ENCODE results near the gene CSTF3.

CSTF3 gene

DNA sequence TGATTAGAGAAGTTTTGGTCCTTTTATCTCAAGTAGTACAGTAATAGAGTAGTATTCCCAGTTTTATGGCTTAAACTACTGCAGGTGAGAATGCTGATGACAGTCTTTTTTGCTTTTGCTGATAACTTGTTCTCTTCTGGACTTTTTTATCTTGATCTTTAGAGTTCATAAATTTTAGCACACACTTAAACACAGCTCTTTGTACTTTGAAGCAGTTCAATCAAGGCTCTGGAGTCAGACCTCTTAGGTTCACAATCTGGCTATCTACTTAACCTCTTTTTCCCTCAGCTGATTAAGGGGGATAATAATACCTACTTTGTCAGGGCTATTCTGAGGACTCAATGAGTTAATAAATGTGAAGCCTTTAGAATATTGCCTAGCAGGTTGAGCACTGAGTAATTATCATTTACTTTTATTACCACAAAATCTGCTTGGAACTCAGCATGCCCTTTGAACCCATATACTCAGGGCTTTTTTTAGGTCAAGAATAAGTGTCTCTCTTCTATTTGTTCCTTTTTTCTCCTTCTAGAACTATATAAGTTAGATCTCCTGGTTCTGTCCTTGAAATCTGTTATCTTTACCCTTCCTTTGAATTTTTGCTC is 51.9 kb downstream of the CSTF3 start:
- Mint-ChIP-seq H3K9me3 (no peaks in the 10 kb centered on the region), H3K27me3 (no peaks in the 10 kb centered on the region), H3K4me3 (no peak overlapping the region), H3K27ac (no peak overlapping the region), H3K36me3 (ENCODE audit: insufficient read depth) (peaks cover 9% of the 10 kb centered on the region), H3K4me1 (ENCODE audit: low read depth in 2 of 2) (no peaks in the 10 kb centered on the region)
- ATAC-seq (replicated peaks) = no peak
- DNase-seq = no peak

DNA sequence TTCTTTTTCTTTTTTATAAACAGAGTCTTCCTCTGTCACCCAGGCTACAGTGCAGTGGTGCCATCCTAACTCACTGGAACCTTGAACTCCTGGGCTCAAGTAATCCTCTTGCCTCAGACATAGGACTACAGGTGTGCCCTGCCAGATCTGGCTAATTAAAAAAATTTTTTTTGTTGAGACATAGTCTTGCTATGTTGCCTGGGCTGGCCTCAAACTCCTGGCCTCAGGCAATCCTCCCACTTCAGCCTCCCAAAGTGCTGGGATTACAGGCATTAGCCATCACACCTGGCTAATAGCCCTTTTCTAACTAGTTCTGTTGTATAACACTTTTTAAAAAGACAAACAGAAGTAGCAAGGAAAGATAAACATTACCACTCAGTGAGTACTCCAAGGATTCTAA is 57.4 kb downstream of the CSTF3 start:
- no peak for ATAC-seq (replicated peaks)
- Mint-ChIP-seq H3K4me1 (ENCODE audit: low read depth in 2 of 2) (no peaks in the 10 kb centered on the region), H3K27me3 (no peaks in the 10 kb centered on the region), H3K4me3 (no peak overlapping the region), H3K9me3 (no peaks in the 10 kb centered on the region), H3K36me3 (ENCODE audit: insufficient read depth) (peaks cover 43% of the 10 kb centered on the region), H3K27ac (no peak overlapping the region)
- DNase-seq = no peak

DNA sequence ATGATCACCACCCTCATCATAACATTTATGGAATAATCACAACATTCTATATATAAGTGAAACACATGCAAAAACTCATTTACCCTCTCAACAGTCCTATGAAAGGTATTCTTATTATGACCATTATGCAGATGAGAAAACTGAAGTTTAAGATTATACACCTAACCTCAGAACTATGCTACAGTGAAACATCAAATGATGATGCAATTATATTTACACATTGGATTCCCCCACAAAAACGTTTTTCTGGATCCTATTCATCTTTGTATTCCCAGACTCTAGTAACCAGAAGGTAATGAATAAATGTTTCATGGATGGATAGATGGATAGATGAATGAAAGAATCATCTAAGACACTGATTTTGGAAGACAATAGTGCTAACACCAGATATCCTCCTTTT is 67.1 kb downstream of the CSTF3 start:
- no peaks in the 10 kb centered on the region for H3K4me1 Mint-ChIP-seq (ENCODE audit: low read depth in 2 of 2)
- no peak for ATAC-seq (replicated peaks)
- H3K36me3 Mint-ChIP-seq (ENCODE audit: insufficient read depth) = peaks cover 35% of the 10 kb centered on the region
- H3K27me3 Mint-ChIP-seq = no peaks in the 10 kb centered on the region
- H3K9me3 Mint-ChIP-seq = no peaks in the 10 kb centered on the region
- no peak for DNase-seq
- H3K4me3 Mint-ChIP-seq = no peak overlapping the region
- H3K27ac Mint-ChIP-seq = no peak overlapping the region

DNA sequence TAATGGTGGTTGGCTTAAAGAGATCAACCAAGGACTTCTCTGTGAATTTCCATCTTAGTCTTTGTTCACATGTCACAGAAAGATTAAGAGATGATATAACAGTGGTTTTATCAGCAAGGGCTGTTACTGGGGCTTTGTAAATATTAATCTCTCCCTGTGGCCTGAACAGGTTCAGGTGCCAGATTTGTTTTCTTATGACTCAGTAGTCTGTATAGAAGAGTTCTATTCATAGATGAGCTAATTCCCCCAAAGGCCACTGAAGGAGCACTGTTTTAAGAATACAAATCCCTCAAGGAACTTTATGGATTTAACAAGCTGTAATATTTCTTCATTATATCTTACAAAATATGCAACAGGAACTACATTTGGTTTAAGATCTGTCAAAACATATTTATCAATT is 71.5 kb downstream of the CSTF3 start:
- Mint-ChIP-seq H3K36me3 (ENCODE audit: insufficient read depth) (peaks cover 16% of the 10 kb centered on the region), H3K27ac (peak overlapping the region in 1 of 2 donors; percentile 72), H3K27me3 (no peaks in the 10 kb centered on the region), H3K4me1 (ENCODE audit: low read depth in 2 of 2) (no peaks in the 10 kb centered on the region), H3K9me3 (no peaks in the 10 kb centered on the region), H3K4me3 (no peak overlapping the region)
- ATAC-seq (replicated peaks) (no peak), DNase-seq (no peak)

DNA sequence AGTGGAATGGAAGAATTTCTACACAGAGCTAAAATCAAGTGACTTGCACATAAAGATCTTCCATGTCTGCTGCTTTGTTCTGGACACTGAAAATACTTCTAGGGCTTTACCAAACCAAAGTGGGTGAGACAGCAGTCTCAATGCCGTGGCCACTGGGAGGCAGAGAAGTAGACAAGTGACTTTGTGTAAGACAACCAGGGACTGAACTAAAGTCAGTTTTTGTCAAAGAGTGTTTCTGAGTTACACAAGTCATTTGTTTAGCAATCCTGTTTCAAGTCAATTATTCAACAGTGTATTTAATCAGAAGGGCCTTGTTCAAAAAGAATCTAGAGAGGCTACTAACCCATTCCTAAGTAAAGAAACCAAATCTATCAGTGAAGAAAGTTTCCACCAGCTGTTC is 75.3 kb downstream of the CSTF3 start:
- peaks cover 37% of the 10 kb centered on the region for H3K36me3 Mint-ChIP-seq (ENCODE audit: insufficient read depth)
- peak overlapping the region in 1 of 2 donors; percentile 52 for H3K27ac Mint-ChIP-seq
- no peaks in the 10 kb centered on the region for H3K27me3 Mint-ChIP-seq

DNA sequence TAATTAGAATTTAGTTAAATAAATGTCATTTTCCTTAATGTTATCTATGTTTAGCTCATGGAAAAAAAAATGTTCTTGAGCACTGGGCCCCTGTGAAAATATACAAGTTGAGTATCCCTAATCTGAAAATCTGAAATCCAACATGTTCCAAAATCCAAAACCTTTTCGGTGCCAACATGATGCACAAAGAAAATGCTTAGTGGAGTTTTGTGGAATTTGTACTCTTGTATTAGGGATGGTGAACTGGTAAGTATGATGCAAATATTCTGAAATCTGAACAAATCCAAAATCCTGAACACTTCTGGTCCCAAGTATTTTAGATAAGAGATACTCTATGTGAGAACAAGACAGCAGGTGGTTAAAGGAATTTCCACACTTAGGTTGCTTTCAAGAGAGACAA is 77.4 kb downstream of the CSTF3 start:
- Mint-ChIP-seq H3K4me1 (ENCODE audit: low read depth in 2 of 2) (no peaks in the 10 kb centered on the region), H3K36me3 (ENCODE audit: insufficient read depth) (peaks cover 34% of the 10 kb centered on the region), H3K27me3 (no peaks in the 10 kb centered on the region), H3K9me3 (no peaks in the 10 kb centered on the region), H3K4me3 (no peak overlapping the region), H3K27ac (peak overlapping the region in 1 of 2 donors; percentile 60)
- ATAC-seq (replicated peaks) = no peak
- DNase-seq = no peak

More for the DNA sequence above, 75.3 kb downstream of the CSTF3 start:
- H3K4me1 Mint-ChIP-seq (ENCODE audit: low read depth in 2 of 2) = no peaks in the 10 kb centered on the region
- H3K4me3 Mint-ChIP-seq = no peak overlapping the region
- no peak for ATAC-seq (replicated peaks)
- no peak for DNase-seq
- no peaks in the 10 kb centered on the region for H3K9me3 Mint-ChIP-seq

DNA sequence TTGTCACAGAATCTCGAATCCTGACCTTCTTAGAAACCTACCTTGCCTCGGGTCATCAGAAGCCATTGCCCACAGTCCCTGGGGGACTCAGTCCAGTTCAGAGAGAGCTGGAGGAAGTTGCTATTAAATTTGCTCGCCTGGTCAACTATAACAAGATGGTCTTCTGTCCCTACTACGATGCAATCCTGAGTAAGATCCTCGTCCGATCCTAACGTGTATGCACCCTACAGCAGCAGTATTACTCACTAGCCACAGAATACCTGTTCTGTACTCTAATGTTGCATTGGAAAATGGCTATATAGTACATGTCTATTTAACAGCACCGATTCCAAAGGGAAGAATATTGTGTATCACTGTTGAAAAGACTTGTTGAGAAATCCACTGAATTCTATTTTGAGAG is 88.8 kb downstream of the CSTF3 start:
- ATAC-seq (replicated peaks) = no peak
- no peaks in the 10 kb centered on the region for H3K27me3 Mint-ChIP-seq
- H3K4me1 Mint-ChIP-seq (ENCODE audit: low read depth in 2 of 2) = no peaks in the 10 kb centered on the region
- H3K36me3 Mint-ChIP-seq (ENCODE audit: insufficient read depth) = peaks cover 61% of the 10 kb centered on the region
- no peak overlapping the region for H3K27ac Mint-ChIP-seq
- no peak overlapping the region for H3K4me3 Mint-ChIP-seq
- no peak for DNase-seq
- no peaks in the 10 kb centered on the region for H3K9me3 Mint-ChIP-seq

DNA sequence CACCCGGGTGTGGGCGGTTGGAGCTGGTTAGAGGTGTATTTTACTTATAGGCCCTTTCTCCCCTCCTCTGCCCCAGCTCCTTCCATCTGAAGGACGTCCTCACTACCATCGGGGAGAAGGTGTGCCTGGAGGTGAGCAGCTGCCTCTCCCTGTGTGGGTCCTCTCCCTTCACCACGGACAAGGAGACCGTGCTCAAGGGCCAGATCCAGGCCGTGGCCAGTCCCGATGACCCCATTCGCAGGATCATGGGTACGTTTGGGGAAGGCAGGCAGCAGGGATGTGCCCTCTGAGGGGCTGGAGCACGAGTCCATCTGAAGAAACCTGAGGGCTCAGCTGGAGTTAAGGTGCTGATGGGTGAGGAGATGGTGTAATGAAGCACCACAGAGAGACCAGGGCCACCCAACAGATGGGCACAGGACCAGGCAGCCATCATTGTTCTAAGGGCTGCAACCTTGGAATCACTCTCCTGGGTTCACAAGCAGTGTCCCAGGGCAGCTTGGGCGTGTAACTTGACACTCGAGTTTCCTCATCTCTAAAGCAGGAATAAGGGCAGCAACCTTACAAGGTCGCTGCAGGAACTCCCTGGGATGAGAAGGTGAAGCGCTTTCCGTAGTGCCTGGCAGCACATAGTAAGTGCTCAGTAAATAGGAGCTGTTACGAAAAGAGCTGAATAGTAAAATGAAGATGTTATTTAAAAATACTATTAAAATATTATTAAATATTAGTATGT is 92.5 kb downstream of the CSTF3 start:
- Mint-ChIP-seq H3K4me1 (ENCODE audit: low read depth in 2 of 2) (peaks cover 1 to 8% of the 10 kb centered on the region in 2 donors), H3K4me3 (no peak overlapping the region), H3K9me3 (no peaks in the 10 kb centered on the region), H3K36me3 (ENCODE audit: insufficient read depth) (peaks cover 42% of the 10 kb centered on the region), H3K27ac (no peak overlapping the region), H3K27me3 (no peaks in the 10 kb centered on the region)
- ATAC-seq (replicated peaks) (no peak), DNase-seq (no peak)

DNA sequence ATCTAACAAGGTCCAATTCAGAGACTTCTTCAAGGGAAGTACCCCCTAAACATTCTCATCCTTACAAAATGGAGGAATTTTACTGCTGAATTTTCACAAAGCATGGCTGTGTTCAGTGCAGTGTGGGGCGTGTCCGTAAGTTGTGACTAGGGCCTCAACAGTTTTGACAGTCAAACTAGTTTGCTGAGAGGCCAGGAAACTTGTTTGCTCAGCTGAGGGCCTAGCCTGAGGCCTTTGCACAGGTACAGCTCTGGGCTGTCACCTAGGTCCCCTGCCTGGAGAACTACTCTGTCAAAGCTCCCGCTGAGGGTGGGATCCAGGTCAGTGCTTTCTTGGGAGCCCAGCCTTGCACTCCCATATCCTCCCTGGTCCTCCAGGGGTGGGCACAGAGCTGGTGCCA is 94.0 kb downstream of the CSTF3 start:
- Mint-ChIP-seq H3K4me3 (no peak overlapping the region), H3K4me1 (ENCODE audit: low read depth in 2 of 2) (peaks cover 13 to 14% of the 10 kb centered on the region in 2 donors), H3K36me3 (ENCODE audit: insufficient read depth) (peaks cover 36% of the 10 kb centered on the region), H3K9me3 (no peaks in the 10 kb centered on the region), H3K27me3 (no peaks in the 10 kb centered on the region), H3K27ac (no peak overlapping the region)
- no peak for DNase-seq
- no peak for ATAC-seq (replicated peaks)

DNA sequence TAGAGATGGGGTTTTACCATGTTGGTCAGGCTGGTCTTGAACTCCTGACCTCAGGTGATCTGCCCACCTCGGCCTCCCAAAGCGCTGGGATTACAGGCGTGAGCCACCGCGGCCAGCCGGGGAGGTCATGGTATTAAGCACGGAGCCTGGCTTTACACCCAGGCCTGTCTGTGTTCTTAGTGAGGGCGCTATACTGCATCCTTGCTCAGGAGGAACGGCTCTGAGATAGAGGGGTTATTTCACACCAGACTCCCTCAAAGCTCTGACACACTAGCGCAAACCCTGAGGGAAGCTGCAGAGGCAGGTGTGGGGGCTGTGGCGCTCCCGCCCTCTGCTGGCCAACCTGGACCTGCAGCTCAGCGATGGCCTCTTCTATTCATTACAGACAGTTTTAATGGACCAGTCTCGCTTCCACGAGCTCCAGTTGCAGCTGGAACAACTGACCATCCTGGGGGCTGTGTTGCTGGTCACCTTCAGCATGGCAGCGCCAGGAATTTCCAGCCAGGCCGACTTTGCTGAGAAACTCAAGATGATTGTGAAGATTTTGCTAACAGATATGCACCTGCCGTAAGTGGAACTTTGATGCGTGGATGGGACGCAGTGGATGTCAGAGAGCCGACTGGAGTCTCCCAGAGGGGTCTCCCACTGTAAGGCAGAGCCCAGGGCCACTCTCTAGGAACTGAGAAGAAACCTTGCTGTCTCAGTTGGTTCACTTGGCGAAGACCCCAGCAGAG is 95.7 kb downstream of the CSTF3 start:
- Mint-ChIP-seq H3K9me3 (no peaks in the 10 kb centered on the region), H3K27ac (no peak overlapping the region), H3K4me1 (ENCODE audit: low read depth in 2 of 2) (peaks cover 14% of the 10 kb centered on the region in 2 donors), H3K36me3 (ENCODE audit: insufficient read depth) (peaks cover 34% of the 10 kb centered on the region), H3K4me3 (no peak overlapping the region), H3K27me3 (no peaks in the 10 kb centered on the region)
- DNase-seq (peak; percentile 58 to 66 (median 65)), ATAC-seq (replicated peaks) (peak; percentile 93)

DNA sequence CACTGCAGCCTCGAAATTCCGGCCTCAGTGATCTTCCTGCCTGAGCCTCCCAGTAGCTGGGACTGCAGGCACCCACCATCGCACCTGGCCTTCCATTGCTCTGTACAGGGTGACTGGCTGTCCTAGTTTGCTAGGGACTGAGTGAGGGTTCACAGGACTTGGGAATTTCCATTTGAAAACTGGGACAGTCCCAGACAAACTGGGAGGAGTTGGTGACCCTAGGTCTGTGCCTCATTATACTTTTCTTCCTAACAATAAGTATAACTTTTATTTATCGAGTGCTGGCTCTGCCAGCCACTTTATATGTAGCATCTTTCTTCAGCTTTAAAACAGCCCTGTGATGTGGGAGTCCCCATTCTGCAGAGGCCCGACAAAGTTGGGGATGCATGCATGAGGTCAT is 96.4 kb downstream of the CSTF3 start:
- DNase-seq (no peak), ATAC-seq (replicated peaks) (no peak)
- no peaks in the 10 kb centered on the region for H3K27me3 Mint-ChIP-seq
- H3K36me3 Mint-ChIP-seq (ENCODE audit: insufficient read depth) = peaks cover 29% of the 10 kb centered on the region
- peak overlapping the region; percentile 17 to 71 for H3K27ac Mint-ChIP-seq
- H3K4me3 Mint-ChIP-seq = no peak overlapping the region
- H3K9me3 Mint-ChIP-seq = no peaks in the 10 kb centered on the region
- peaks cover 14% of the 10 kb centered on the region in 2 donors for H3K4me1 Mint-ChIP-seq (ENCODE audit: low read depth in 2 of 2)

DNA sequence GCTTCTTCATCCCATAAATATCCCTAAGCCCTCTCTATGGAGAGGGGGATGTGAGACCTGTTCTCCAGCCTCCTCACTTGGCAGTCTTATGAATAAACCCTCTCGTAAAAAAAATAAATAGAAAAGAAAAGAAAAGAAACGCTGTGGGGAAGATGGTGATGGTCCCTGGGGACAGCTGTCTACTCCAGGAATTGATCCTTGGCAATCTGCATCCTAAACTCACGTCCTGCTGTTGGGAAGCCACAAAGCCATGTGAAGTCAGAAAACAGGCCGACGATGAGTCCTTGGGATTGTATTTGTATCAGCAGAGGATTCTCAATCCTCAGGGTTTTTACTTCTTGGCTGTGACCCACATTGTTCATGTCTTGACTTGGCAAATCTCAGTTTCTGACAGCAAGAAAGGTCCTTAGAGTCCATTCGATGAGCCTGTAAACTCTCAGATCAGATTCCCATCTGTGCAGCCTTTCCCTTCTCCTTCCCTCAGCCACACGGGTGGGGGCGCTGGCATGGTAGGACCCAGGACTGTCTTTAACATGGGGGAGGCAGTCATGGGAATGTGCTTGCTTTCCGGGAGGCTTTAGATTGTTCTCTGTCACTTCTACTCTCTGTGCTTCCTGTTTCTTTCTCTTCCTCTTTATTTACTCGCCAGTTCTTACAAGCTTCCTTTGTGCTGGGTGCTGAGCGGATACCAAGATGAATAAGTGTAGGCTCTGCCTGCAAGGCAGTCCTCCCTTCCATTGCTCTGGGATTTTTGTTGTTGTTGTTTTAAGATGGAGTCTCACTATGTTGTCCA is 97.1 kb downstream of the CSTF3 start:
- H3K36me3 Mint-ChIP-seq (ENCODE audit: insufficient read depth) = peaks cover 33% of the 10 kb centered on the region
- peaks cover 14% of the 10 kb centered on the region in 2 donors for H3K4me1 Mint-ChIP-seq (ENCODE audit: low read depth in 2 of 2)
- no peaks in the 10 kb centered on the region for H3K27me3 Mint-ChIP-seq
- DNase-seq = no peak
- H3K4me3 Mint-ChIP-seq = peak overlapping the region in 1 of 2 donors; percentile 11
- ATAC-seq (replicated peaks) = no peak
- peak overlapping the region; percentile 71 to 93 for H3K27ac Mint-ChIP-seq
- H3K9me3 Mint-ChIP-seq = no peaks in the 10 kb centered on the region

DNA sequence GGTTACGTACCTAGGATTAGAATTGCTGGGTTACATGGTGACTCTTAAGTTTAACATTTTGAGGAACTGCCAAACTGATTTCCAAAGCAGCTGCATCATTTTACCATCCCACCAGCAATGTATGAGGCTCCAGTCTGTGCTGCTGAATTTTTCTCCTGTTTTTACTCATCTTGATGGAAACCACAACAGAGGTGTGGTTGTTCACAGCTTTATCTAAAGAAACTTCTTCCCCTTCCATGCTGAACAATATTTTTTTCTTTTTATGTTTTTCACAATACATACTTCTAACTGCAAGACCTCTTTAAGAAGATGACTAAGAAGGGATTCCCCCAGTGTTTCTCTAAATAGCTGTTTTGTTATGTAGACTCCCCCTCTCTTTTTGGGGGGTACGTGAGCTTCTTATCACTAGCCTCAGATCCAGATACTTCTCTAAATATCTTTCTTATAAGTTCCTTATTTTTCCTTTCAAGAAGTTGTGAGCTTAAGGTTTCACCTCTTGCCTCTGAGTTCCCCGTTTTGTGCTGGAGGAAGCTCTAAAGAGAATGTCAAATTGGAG is 97.9 kb downstream of the CSTF3 start:
- no peak for ATAC-seq (replicated peaks)
- Mint-ChIP-seq H3K27ac (peak overlapping the region; percentile 71 to 93), H3K4me1 (ENCODE audit: low read depth in 2 of 2) (peaks cover 14% of the 10 kb centered on the region in 2 donors), H3K36me3 (ENCODE audit: insufficient read depth) (peaks cover 41% of the 10 kb centered on the region), H3K9me3 (no peaks in the 10 kb centered on the region), H3K4me3 (peak overlapping the region in 1 of 2 donors; percentile 11), H3K27me3 (no peaks in the 10 kb centered on the region)
- no peak for DNase-seq

All from effector memory CD8-positive, alpha-beta T cell (primary cell).